Stomach (tissue), 4 donors: ENCODE data around the gene TGFB3.

Experiments used
- POLR2A ChIP-seq, 4 donors: fragments of 450-650 bp; IDR thresholded peaks; one replicate each; pipeline ENCODE4 v1.6.1; 2016; ENCODE audit warnings: antibody characterized with exemption in 4 of 4, control low read depth in 2 of 4, mild to moderate bottlenecking in 1 of 4, moderate library complexity in 1 of 4
- POLR2AphosphoS5 ChIP-seq, 3 donors: sonication (generic); formaldehyde crosslinking; IDR thresholded peaks; one replicate each; pipeline ENCODE4 v1.6.1; 2016; ENCODE audit warnings: antibody characterized with exemption in 3 of 3
- TF ChIP-seq, protein P1 (sequence below), 7 experiments: fragments of 450-650 bp in 4 of 7; fragments of 200-600 bp in 3 of 7; sonication (generic) in 3 of 7; IDR thresholded peaks; one replicate each; pipeline ENCODE4 v1.5.1; 2016 to 2019; ENCODE audit warnings: antibody characterized with exemption in 7 of 7, control low read depth in 2 of 7, mild to moderate bottlenecking in 1 of 7

DNA sequence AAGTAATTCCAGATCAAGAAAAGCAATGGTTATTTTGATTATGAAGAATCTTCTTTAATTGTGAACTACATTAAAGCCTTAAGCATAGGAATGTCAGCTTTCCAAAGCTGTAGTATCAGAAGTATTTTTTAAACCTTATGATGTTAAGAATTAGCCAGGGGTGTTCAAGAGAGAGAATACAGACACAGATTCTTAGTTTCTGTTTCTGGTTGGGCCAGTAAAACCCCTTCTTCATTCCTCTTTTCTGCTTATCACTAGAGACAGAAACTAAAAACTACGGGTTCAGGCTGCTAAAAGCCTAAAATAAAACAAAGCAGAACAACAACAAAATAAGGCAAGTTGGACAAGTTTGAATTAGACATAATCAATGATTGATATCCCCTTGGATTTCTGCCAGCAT, 42.0 kb upstream of the TGFB3 start:
- TF ChIP-seq POLR2A (IDR thresholded peaks at IDR 0.05) (no peak), POLR2AphosphoS5 (IDR thresholded peaks at IDR 0.05) (no peak)
- TF ChIP-seq, protein P1, sequence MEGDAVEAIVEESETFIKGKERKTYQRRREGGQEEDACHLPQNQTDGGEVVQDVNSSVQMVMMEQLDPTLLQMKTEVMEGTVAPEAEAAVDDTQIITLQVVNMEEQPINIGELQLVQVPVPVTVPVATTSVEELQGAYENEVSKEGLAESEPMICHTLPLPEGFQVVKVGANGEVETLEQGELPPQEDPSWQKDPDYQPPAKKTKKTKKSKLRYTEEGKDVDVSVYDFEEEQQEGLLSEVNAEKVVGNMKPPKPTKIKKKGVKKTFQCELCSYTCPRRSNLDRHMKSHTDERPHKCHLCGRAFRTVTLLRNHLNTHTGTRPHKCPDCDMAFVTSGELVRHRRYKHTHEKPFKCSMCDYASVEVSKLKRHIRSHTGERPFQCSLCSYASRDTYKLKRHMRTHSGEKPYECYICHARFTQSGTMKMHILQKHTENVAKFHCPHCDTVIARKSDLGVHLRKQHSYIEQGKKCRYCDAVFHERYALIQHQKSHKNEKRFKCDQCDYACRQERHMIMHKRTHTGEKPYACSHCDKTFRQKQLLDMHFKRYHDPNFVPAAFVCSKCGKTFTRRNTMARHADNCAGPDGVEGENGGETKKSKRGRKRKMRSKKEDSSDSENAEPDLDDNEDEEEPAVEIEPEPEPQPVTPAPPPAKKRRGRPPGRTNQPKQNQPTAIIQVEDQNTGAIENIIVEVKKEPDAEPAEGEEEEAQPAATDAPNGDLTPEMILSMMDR (IDR thresholded peaks at IDR 0.05), result no peak
